ENCODE data around the gene POU2F3. TPM values are rescaled to one million over a fixed set of nuclear protein-coding genes. Genes with fewer than 3 reads are reported as not detected.

POU2F3 gene
- total RNA-seq, 1 donor from 2014 or later, result 18.7 TPM

DNA sequence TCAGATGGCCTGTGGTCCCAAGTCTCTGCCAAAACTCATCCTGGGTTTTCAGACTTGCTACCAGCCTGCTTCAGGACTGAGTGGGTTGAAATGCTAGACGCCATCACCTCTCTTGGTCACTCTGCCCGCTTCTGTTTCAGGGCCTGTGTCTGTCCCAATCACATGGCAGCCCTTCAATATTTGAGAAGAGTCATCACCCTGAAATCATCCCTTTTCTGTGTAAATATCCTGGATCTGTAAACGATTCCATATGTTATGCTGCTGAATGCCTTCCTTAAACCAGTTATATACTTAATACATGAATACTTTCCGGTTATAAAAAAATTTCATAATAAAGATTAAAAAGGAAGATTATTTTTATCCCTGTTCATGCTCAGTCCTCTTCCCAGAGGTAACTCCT is 45.3 kb downstream of the POU2F3 start:
- peak; percentile 12 for DNase-seq

DNA sequence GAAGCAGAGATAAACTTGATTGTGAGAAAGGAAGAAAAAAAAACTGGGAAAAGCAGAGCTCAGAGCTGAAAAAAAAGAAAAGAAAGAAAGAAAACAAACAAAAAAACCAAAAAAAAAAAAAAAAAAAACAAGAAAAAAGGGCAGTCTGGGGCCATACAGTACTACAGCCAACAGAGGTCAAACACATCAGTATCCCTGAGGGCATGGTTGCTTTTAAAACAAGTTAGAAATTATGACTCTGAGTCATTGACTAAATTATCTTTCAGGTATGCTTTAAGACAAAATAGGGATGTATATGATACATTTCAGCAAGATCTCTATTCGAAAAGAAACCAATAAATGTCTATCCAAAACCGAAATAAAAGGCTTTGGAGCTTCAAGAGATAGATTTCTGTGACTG is 48.1 kb downstream of the POU2F3 start:
- no peak for DNase-seq

DNA sequence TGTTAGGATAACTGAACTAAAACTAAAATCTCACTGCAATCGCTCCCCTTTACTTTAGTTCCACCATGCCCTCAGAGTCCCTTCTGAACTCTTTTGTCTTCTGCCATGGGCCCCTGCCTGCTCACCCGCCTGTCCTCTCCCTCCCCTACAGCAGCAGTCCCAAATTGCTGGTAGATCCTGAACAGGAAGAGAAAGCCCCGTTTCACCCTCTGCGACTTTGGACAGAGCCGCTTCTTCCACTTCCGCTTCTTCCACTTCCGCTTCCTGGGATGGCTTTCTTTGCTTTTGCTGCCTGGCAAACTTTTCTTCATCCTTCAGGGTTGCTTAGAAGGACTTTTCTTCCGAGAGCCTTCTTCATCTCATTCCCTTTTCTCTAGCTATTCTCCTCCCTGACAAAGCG is 49.5 kb downstream of the POU2F3 start:
- no peak for DNase-seq

DNA sequence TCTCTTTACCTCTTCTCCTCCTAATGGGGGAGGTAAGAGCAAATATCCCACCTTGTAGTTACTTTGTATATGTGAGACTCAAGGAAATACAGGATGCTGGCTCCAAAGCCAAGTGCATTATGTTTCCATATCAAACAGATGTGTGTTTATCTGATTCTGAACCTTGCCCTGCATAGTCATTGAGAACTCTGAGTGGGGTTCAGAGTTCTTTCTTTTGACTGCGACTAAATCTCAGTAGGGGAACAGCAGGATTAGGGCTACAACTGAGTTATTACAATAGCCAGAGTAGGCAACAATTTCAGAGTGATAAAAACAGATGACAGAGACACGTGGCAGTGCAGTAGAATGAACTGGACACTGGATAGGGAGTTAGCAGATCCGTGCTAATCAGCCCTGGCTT is 51.0 kb downstream of the POU2F3 start:
- DNase-seq, result no peak

DNA sequence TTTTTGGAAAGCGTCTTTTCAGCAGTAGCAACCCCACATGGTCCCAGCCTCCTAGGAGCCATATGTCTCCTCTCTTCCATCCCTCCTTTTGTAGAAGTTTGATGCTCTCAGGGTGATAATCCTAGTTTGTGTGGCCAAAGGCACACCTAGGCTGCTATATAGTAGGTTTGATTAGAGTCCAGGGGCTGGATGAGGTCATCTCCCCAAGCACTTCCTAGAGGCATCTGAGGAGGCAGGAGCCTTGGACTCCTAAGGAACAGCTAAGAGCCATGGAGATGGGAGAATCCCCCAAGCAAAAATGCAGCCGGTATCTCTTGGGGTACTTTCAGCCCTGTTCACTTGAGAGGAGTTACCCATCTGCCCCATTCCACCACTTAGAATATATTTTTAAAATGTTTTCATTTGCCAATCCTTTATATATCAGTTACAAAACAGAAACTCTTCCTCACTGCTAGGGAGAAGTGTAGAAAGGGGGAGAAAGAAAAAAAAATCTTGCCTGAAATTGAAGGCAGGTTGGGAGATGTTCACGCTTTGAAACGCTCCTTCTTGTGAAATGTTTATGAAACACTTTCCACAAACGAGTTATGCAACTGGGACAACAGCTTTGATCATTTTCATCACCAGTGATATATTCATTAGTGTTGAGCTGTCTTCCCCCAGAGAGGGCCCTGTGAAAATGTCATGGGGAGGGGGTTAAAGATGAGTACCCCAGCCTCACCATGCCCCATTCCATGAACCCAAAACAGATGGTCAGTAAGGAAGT is 53.3 kb downstream of the POU2F3 start:
- DNase-seq, result no peak

DNA sequence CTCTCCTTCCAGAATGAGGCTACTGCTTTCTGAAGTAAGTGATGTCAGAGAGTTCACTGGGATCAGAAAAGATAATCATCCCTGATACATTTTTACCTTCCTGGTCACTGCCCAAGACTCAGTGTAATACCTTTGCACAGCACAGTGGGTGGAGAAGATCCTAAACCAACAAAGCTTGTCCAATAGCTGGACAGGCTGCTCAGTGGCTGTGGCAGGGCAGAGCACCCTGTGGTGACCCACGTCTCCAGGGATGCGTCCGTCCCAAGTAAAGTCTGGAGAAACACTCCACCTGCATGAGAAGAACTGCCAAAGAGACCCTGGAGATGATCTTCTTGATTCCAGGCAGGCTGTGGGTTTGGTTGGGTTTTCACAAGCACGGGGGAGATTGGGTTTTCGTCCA is 54.2 kb downstream of the POU2F3 start:
- no peak for DNase-seq

DNA sequence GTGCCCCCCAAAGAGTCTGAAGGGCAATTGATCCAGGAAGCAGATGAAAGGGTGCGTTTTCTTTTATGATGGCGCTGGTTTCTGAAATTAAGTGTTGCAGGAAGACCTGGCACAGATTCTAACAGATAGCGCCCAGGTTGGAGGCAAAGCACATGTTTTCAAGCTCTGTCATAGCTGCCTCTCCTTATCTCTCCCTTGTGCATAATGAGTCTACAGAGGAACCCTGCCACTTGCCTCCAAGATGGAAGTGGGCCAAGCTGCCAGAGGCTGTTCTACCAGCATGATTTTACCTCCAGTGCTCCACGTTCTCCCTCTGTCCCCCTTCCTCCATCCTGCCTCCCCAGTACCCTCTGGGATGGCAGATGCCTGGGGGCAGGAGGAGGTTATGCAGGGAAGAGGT is 55.2 kb downstream of the POU2F3 start:
- DNase-seq, result no peak

DNA sequence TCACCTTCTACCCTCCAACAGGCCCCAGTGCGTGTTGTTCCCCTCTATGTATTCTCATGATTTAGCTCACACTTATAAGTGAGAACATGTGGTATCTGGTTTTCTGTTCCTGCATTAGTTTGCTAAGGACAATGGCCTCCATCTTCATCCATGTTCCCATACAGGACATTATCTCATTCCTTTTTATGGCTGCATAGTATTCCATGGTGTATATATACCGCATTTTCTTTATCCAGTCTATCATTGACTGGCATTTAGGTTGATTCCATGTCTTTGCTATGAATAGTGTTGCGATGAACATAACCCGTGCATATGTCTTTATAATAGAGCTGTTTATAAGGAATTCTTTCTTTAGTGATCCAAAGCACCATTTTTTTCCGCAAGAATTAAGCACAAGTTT is 56.6 kb downstream of the POU2F3 start:
- no peak for DNase-seq

DNA sequence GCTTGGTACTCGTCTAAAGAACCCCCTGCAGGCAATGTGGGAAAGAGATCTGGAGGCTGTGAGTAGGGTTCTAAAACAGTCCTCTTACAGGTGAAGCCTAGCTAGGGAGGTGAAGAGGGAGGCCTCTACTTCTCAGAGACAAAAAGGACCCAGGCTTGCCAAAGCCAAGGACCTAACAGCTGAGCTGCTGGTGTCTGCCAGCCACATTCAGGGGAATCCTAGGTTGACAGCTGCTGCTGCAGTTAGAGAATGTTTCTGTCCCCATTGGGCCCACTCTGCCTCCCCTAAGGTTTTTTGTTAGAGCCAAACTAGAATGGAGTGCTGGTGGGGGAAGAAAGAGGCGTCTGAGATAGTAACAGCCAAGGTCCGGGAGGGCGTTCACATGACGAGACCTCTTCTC is 58.5 kb downstream of the POU2F3 start:
- no peak for DNase-seq

DNA sequence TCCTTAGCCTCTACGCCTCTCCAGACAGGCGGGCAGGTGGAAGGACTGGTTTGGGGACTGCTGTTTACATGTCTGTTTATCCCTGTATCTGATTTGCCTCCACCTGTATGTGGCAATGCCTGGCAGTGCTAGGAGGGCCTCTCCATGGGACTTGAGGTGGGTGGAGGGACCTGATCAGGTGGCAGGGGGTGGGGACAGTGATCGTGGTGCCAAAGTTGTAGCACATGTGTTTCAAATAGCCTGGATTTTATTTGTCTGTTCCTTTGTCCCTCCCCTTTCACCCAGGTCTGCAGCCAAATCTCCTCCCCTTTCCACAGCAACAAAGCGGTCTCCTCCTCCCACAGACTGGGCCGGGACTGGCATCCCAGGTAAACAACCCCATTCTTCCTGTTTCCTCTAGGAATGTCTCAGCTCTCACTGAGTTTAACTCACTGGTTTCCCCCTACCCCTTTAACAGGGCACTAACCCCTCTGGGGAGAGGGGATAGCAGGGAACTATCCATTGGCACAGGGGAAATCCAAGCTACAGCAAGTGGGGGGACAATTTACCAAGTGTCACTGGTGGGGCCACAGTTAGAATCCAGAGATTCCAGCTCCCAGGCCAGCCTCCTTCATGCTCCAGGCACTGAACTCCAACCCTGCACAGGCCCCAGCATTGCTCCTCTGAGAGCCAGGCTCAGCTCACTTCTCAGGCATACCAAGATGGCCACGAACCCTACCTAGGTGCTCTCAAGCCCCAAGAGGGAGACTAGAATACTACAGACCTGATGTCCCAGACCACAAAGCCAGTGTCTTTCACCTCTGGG is 62.3 kb downstream of the POU2F3 start:
- no peak for DNase-seq

DNA sequence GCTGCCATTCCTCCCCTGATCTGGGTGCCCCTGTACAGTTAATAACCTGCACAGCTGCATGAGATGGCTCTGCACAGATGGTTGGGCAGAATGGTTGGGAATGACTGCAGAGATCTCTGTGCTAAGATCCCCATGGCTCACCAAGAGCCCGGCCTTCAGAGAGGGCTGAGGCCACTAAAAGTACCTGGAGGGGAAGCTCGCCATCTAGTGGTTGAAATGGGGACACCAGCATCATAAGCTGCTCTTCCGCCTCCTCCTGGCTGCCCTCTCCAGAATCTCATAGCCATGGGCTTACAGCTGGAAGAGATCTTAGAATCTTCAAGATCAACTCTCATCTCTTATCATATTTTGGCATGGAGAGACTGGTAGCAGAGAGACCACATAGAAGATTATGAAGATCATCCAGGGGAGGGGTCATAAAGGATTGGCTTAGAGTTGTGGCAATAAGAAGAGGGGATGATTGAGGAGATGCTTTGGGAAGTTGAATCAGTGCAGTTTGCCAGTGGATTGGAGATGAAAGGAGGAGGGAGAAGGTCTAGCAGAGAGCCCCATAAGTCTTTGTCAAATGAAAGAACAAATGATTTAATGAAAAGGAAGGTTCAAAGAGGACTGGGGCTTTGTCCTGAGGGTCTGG is 63.2 kb downstream of the POU2F3 start:
- DNase-seq, result no peak

DNA sequence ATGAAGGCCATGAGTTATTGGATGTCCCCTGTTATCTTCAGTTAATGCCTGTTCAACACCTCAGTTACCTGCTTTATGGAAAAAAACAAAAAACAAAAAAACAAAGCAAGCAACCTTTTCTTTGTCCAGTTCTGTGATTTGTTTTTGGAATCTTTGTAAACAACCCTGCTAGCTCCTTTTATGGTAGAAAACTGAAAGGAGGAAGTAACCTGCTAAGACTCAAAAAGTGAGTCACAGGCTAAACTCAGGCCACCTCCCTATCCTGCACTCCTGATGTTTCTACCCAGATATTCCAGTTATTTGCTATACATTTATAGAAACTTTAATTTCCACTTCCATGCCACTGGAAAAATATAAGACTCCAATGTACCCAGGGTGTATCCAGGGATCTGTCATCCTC is 64.6 kb downstream of the POU2F3 start:
- no peak for DNase-seq

DNA sequence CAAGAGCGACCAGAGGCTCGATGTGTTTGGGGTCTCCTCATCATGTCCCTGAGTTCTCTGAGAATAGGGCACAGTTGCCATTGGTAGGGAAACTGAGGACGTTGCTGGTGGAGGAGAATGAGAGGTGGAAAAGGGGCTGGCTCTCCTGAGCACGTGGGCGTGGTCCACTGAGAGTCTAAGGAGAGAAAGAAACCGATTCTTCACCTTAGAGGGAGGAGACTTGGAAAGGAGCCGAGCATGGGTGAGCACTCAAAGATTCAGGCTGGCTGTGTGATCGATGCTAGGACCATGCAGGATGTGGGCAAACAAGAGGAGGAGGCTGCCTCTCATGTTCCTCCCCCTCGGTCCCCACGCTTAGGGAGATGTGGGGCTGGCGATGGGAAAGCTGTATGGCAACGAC is 65.3 kb downstream of the POU2F3 start:
- no peak for DNase-seq

DNA sequence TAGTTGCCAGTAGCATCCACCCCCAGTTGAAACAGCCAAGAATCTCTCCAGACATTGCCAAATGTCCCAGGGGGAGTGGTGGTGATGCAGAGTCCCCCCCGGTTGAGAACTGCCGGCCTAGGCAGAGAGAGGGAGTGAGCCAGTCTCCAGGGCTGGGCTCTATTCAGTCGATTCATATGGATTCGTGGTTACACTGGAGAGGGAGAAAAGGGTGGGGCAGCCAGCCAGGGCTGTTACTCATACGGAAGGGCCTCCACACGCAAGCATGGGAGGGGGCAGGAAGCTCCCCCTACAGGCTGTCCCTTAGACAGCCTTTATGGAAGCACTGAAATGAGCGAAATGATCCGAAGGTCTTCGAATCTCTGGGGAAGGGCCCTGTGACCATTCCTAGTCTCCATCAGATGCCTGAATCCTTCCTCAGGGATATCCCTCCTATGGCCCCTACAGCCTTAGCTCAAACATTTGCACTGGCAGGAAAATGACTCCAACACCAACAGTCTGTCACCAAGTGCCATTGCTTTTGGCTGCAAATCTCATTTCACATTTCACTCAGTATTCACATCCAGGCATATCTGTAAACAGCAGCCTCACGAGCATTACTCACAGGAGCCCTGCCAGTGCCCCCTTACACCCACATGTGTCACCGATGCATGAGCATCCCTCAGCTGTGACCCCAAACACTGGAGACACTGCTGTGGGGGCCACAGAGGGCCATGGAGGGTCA is 66.7 kb downstream of the POU2F3 start:
- no peak for DNase-seq

DNA sequence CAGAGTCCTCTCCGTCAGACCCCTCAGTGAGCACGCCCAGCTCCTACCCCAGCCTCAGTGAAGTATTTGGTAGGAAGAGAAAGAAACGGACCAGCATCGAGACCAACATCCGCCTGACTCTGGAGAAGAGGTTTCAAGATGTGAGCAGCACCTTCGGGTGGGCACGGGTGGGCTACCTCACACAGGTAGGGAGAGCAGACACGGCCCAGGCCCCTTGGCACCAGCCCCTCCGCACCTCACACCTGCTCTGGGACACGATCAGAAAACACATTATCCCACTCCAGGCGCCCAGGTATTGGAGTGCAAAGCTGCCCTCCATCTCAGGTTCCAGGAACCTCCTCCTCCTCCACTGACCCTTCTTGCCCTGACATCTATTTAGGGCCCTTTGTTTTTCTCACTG is 67.5 kb downstream of the POU2F3 start:
- DNase-seq, result no peak

DNA sequence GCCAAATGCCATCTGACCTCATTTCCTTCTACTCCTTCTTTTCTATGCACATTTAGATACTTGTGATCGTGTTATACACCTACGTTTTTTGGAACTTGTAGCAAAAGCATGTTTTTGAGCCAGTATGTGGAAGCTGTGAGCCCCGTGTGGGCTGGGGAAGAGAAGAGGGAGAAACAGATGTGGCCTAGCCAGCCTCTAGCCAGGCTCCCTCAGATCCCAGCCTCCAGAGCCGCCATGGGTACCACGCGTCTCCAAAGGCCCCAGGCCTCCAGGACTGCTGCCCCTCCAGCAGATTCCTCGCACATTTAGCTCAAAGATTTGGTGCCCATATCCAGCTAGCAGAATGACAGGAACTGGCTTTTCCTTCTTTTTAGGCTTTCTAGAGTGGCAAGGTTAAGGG is 68.1 kb downstream of the POU2F3 start:
- DNase-seq, result no peak

DNA sequence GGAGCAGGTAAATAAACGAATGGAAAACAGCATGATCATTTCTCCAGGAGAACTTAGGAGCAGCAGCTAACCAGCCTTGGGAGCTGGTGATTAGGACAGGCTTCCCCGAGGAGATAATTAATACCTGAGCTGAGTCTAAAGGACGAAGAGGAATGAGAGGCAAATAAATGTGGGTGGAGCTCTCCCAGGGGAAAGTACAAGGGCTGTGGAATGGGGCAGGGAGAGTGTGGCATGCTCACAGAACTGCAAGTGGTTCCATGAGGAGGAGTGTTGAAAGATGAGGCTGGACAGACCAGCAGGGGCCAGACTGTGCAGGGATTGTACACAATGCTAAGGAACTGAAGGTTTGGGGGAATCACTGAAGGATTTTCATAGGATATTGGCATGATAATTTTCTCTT is 70.9 kb downstream of the POU2F3 start:
- no peak for DNase-seq

DNA sequence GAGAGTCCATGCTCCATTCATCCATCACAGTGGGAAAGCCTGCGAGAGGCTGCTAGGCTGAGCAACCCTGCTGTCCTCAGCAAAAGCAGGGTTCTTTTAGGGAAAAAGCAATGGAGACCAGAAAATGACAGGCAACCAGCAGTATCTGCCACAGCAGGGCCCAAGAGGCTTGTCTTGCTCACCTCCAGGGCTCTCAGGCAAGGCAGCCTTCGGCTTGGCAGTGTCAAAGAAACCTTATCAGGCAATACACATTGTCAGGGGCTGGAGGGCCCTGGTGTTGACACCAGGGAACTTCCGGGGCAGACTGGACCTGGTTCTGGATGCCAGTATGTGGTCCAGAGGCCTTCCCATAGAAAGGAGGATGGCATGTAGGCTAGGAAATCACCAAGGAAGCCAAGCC is 74.9 kb downstream of the POU2F3 start:
- DNase-seq, result no peak

DNA sequence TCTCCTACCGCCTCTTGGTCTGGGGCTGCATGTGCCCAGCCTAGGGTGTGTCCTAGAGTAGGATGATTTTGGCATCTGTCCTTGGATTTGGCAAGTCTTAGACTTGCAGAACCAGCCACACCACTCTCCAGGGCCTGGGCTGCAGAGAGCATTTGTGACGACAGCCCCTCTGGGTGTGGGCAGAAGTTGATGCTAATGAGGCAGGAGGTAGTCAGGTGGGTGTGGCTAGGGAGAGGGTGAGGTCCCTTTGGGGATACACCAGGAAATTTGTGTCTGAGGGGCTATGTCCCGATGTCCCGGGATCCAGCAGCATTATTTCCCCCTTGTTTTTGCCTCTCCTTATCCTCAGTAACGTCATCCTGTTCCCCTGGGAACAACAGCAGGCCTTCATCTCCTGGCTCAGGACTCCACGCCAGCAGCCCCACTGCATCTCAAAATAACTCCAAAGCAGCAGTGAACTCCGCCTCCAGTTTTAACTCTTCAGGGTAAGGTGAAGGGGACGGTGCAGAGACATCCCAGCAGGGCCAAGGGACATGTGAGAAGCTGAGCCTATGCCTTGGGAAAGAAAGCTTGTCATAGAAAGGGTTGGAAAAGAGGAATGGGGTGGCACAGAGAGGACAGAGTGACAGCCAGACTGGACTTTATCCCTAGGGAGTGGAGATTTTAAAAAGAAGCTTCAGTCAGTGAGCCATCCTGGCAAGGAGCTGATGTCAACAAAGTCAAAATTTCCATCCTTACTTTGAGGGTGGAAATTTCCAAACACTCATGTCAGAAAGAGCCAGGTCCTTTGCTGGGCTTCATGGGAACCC is 77.1 kb downstream of the POU2F3 start:
- DNase-seq, result peak; percentile 33

DNA sequence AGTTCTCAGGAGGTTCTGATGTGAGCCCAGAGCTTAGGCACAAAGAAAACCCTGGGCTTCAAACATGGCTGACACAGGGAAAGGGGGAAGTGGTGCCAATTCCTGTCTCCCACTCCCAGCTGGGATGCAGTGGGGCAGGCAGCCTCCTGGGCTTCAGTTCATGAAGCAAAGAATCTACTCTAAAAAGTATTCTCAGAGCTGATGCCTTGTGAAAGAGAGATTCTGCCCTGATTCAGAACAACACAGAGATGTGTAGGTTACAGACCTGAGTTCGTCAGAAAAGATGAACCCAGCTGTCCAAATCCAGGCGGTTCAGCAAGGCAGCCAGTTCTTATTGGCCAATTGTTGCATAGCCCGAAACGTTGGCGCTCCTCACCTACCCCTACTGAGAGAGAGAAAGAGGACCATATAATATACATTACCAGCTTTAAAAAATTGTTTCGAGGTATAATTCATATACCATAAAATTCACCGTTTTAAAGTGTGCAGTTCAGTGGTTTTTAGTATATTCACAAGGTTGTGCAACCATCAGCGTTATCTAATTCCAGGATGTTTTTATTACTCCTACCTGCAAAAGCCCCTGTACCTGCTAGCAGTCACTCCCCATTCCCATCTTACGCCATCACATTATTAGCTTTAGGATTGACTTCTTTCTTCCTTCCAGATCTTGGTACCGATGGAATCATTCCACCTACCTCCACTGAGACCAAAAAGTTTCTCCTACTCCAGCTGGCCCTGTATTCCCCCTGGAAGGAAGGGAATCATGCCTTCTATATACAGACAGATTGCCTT is 77.9 kb downstream of the POU2F3 start:
- DNase-seq, result no peak

DNA sequence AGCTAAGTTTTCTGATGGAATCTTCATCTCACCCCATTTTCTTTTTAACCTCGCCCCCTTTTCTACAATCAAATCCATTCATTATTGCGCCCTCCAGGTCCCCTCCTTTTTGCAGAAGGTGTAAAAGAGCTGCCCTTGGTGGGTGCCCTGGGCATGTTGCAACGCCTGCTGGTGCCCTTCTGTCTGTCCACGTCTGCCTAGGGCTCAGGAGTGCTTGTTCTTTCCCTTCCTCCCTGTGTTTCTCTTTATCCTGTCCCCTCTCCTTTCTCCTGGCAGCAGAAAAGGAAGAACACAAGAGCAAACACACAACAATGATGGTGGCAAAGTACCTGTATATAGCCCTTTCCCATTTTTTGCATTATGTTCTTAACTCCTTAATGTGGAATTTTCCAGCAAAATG is 79.0 kb downstream of the POU2F3 start:
- no peak for DNase-seq

Data from skin of body (tissue), 2 donors.